HTERT RPE-1 (cell line): Measurements from ENCODE around the gene GAMT.

ENCODE experiments used
- in situ Hi-C: fragments of 300-500 bp; cut with MboI; formaldehyde crosslinking; loops from 4 replicates; pipeline ENCODE4 v1.14.3; 2020; ENCODE audit warnings: low sequenced_read_pairs

Gene GAMT

GRCh38 chr19:1402411-1403070, 1.2 kb upstream of the GAMT start:
- in situ Hi-C loops = no loop called here

GRCh38 chr19:1401889-1402217, 511 bp upstream of the GAMT start:
- in situ Hi-C loops = no loop called here

- in situ Hi-C loops = no loop called here
These were observed 833 bp downstream of the GAMT start for GRCh38 chr19:1400281-1401137.

GRCh38 chr19:1399745-1400144, 1.6 kb downstream of the GAMT start:
- in situ Hi-C loops = no loop called here

GRCh38 chr19:1399079-1399478, 2.3 kb downstream of the GAMT start:
- in situ Hi-C loops = no loop called here

GRCh38 chr19:1397838-1398237, 3.5 kb downstream of the GAMT start:
- in situ Hi-C loops = no loop called here

- in situ Hi-C loops = no loop called here
These were observed 4.3 kb downstream of the GAMT start for GRCh38 chr19:1396768-1397679.

- in situ Hi-C loops = no loop called here
These were observed 5.1 kb downstream of the GAMT start for GRCh38 chr19:1396019-1396767.

- in situ Hi-C loops = no loop called here
These were observed 5.9 kb downstream of the GAMT start for GRCh38 chr19:1395194-1396018.

GRCh38 chr19:1394252-1395193, 6.8 kb downstream of the GAMT start:
- in situ Hi-C loops = no loop called here

- in situ Hi-C loops = no loop called here
These were observed 7.5 kb downstream of the GAMT start for GRCh38 chr19:1393841-1394240.

- in situ Hi-C loops = no loop called here
These were observed 8.3 kb downstream of the GAMT start for GRCh38 chr19:1392939-1393530.

- in situ Hi-C loops = no loop called here
These were observed 8.9 kb downstream of the GAMT start for GRCh38 chr19:1392407-1392806.

GRCh38 chr19:1390890-1391423, 10.4 kb downstream of the GAMT start:
- in situ Hi-C loops = no loop called here

GRCh38 chr19:1389033-1389940, 12.1 kb downstream of the GAMT start:
- in situ Hi-C loops = no loop called here

GRCh38 chr19:1388637-1389026, 12.7 kb downstream of the GAMT start:
- in situ Hi-C loops = no loop called here
